GM12874 (cell line): Measurements from ENCODE around the gene ZDHHC7.

ENCODE experiments used
- TF ChIP-seq, protein P1 (sequence below): IDR thresholded peaks from 2 replicates; pipeline ENCODE4 v1.5.1; 2011; ENCODE audit warnings: low read depth, mild to moderate bottlenecking, control low read depth, low read length, moderate library complexity; ENCODE audit not compliant: insufficient read depth

Gene ZDHHC7

DNA sequence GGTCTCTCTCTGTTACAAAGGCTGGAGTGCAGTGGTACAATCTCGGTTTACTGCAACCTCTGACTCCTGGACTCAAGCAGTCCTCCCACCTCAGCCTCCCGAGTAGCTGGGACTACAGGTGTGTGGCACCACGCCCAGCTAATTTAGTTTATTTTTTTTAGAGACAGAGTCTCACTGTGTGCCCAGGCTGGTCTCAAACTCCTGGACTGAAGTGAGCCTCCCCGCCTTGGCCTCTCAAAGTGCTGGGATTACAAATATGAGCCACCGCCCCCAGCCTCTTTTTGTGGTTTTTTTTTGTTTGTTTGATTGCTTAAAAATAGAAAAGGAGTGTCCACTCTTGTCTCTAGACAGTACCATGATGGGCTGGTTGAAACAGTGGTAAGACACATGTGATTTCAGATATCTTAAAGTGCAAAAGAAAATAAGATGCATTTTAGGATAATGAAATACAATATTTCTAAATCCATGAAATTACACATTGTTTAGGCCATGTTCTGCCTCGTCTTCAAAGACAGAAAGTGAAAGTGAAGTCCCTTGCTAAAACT is 43.7 kb upstream of the ZDHHC7 start:
- TF ChIP-seq, protein P1, sequence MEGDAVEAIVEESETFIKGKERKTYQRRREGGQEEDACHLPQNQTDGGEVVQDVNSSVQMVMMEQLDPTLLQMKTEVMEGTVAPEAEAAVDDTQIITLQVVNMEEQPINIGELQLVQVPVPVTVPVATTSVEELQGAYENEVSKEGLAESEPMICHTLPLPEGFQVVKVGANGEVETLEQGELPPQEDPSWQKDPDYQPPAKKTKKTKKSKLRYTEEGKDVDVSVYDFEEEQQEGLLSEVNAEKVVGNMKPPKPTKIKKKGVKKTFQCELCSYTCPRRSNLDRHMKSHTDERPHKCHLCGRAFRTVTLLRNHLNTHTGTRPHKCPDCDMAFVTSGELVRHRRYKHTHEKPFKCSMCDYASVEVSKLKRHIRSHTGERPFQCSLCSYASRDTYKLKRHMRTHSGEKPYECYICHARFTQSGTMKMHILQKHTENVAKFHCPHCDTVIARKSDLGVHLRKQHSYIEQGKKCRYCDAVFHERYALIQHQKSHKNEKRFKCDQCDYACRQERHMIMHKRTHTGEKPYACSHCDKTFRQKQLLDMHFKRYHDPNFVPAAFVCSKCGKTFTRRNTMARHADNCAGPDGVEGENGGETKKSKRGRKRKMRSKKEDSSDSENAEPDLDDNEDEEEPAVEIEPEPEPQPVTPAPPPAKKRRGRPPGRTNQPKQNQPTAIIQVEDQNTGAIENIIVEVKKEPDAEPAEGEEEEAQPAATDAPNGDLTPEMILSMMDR: no peak

DNA sequence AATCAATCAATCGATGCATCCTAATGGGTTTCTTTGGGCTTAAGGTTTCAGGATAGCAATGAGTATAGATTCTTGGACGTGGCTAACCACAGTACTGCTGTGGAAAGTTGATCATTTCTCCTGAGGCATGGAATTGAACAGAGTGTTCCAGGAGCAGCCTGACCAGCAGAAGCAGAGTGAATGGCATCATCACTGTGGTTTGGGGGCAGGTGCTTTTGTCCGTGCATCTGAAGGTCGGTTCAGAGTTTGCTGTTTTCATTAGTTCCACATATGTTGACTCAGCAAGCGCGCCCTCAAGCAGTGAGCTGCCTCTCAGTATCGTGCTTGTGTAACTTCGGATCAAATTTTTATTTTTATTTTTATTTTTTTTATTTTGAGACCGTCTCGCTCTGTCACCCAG is 41.2 kb upstream of the ZDHHC7 start:
- TF ChIP-seq, protein P1: no peak

DNA sequence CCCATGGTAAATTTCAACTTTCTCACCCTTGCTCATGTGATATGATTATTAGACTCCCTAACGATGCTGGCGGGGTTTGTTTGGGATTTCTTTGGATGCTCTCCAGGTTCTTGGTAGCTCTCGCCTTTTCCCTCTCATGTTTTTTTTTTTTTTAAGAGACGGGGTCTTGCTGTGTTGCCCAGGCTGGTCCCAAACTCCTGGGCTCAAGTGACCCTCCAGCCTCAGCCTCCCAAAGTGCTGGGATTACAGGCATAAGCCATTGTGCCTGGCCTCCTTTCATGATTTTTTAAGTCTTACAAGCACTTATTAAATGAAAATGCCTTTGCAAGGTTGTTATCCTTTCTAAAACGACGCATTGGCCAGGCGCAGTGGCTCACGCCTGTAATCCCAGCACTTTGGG is 40.3 kb upstream of the ZDHHC7 start:
- TF ChIP-seq, protein P1: no peak

DNA sequence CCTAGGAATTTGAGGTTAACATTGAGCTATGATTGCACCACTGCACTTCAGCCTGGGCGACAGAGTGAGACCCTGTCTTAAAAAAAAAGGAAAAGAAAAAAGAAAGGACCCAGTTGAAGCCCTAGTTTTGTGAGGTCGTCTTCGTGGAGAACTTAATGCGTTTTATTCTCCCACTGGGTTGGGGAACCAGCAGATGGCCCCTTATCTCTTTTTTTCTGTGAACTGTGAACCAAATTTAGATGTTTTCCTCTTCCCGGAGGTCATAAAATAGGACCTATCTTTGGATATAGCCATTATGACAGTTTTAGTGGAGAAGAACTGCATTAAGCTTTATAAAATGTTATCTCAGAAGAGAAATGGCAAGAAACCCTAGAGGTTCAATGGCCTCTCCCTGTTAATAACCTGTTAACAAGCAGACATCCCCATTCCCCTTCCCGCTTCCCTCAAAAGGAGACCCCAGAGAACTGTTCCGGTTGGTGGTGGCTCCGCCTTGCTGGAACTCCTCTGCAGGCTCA is 39.8 kb upstream of the ZDHHC7 start:
- TF ChIP-seq, protein P1: no peak

DNA sequence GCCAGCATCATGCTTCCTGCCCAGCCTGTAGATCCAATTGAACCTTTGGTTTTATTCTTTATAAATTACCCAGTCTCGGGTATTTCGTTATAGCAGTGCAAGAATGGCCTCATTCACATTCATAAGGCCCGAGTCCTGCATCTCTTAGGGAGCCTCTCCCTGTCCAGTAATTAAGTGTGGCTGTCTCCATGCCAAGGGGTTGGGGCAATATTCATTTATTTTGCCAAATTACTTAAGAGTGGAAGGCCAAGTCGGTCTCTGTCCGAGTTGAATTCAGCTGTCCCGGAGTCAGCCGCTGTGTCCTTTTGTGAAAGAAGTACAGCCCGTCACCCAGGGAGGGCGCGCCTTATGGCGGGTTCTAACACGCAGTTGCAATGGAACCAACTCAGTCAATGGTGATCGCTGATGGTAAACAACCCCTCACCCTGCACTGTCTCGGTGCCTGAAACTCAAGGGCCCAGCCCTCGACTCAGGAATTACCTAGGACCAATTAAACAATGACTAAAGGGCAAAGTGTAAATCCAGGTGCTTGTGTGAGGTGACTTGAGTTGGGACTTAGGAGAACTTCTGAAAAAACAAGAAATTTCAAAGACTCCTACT is 38.5 kb upstream of the ZDHHC7 start:
- TF ChIP-seq, protein P1: no peak

DNA sequence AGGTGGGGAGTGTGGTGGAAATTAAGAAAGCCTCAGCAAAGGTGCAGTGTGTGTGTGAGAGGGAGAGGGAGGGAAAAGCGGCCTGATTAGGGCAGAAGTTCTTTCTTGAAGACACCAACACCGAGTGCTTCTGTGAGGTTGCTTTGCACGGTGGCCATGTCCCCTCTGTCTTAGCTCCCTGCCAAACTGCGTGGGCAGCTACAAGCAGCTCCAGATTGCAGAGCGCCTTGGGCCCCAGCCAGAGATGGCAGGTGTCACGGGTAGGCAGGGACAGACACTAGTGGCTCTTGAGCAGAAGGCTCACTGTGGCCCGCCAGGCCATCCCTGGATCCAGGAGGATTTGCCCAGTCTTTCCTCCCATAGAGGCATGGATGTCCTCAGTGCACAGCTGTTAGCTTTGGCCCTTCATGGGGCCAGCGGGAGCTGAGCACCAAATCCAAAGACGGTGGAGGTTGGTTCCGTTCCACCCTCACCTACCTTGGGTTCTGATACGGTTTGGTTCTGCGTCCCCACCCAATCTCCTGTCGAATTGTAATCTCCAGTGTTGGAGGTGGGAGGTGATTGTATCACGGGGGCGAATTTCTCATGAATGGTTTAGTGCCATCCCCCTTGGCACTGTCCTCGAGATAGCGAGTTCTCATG is 37.7 kb upstream of the ZDHHC7 start:
- TF ChIP-seq, protein P1: no peak

DNA sequence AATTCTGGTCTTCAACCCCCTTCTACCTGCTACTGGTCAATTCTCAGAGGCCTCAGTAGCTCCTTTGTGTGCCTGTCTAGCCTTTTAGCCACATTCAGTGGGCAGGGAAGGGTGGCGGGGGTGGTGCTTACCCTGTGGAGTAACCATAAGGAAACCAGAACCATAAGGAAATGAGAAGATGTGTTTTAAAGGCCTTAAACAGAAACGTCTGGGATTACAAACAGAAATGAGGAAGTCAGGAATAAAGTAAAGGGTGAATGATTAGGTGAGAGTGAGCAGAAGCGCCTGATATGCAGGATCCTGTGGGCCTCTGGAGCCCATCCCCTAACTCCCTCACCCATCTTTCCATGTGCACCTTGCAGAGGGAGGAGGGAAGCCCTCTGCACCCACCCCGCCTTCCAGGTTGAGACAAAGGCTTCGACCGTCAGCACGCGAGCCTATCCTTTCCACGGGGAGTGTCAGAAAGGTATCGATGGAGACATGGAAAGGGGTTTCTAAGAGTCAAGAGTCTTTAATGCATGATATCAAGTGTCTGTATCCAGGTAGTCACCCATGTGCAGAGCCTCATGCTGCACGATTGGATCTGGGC is 36.6 kb upstream of the ZDHHC7 start:
- TF ChIP-seq, protein P1: no peak
